Neural cell (in vitro differentiated cells): Measurements from ENCODE around the gene RAB40C. TPM values are rescaled to one million over a fixed set of nuclear protein-coding genes. Genes with fewer than 3 reads are reported as not detected.

Experiments
- H2AFZ ChIP-seq: fragments of 200-600, 300-800 bp; sonication (generic), shearing (Covaris generic); 2 replicates; pipeline ENCODE4 v1.6.0; 2014; ENCODE audit warnings: low read depth, mild to moderate bottlenecking, antibody characterized with exemption, low read length, moderate library complexity
- H3F3A ChIP-seq: fragments of 200-600 bp; shearing (Covaris generic); 2 replicates; pipeline ENCODE4 v1.6.1; 2016; ENCODE audit warnings: mild to moderate bottlenecking, moderate library complexity, mixed read lengths, antibody characterized with exemption, low read length; ENCODE audit not compliant: insufficient read depth, poor library complexity, severe bottlenecking
- H3K27ac ChIP-seq: fragments of 200-600, 300-800 bp; sonication (generic), shearing (Covaris generic); 2 replicates; pipeline ENCODE4 v1.5.1; 2014; ENCODE audit warnings: mild to moderate bottlenecking, low read length, moderate library complexity
- H3K27me3 ChIP-seq: fragments of 300-800, 200-600 bp; sonication (generic), shearing (Covaris generic); 2 replicates; pipeline ENCODE4 v1.6.0; 2014; ENCODE audit warnings: mild to moderate bottlenecking, low read depth, low read length, moderate library complexity; ENCODE audit not compliant: insufficient read depth
- H3K36me3 ChIP-seq: fragments of 300-800, 200-600 bp; sonication (generic), shearing (Covaris generic); 2 replicates; pipeline ENCODE4 v1.5.1; 2014; ENCODE audit warnings: mild to moderate bottlenecking, antibody characterized with exemption, low read length, moderate library complexity; ENCODE audit not compliant: insufficient read depth
- H3K4me2 ChIP-seq: fragments of 300-800, 200-600 bp; sonication (generic), shearing (Covaris generic); 2 replicates; pipeline ENCODE4 v1.6.0; 2014; ENCODE audit warnings: mild to moderate bottlenecking, low read length
- H3K4me3 ChIP-seq: fragments of 300-800, 200-600 bp; sonication (generic), shearing (Covaris generic); 2 replicates; pipeline ENCODE4 v1.5.1; 2014; ENCODE audit warnings: mild to moderate bottlenecking, low read length, moderate library complexity
- H3K79me2 ChIP-seq: fragments of 200-600 bp; shearing (Covaris generic); replicated peaks from 2 replicates; pipeline ENCODE4 v1.6.0; 2014; ENCODE audit warnings: mild to moderate bottlenecking, low read length, moderate library complexity; ENCODE audit not compliant: insufficient read depth
- H3K9ac ChIP-seq: fragments of 300-800, 200-600 bp; sonication (generic), shearing (Covaris generic); 2 replicates; pipeline ENCODE4 v1.6.1; 2016; ENCODE audit warnings: mild to moderate bottlenecking, low read length, mixed read lengths
- H3K9me2 ChIP-seq: fragments of 200-600 bp; shearing (Covaris generic); 2 replicates; pipeline ENCODE4 v1.6.1; 2016; ENCODE audit warnings: mild to moderate bottlenecking, low read length, mixed read lengths; ENCODE audit not compliant: insufficient read depth
- H3K9me3 ChIP-seq: fragments of 200-600, 300-800 bp; sonication (generic), shearing (Covaris generic); 2 replicates; pipeline ENCODE4 v1.6.1; 2016; ENCODE audit warnings: mild to moderate bottlenecking, mixed run types, low read length, moderate library complexity, mixed read lengths
- H4K20me1 ChIP-seq: fragments of 200-600 bp; shearing (Covaris generic); 2 replicates; pipeline ENCODE4 v1.6.1; 2016; ENCODE audit warnings: mild to moderate bottlenecking, mixed run types; ENCODE audit not compliant: insufficient read depth
- EP300 ChIP-seq: fragments of 450-650 bp; conservative IDR thresholded peaks from 2 replicates; pipeline ENCODE4 v1.6.1; 2014; ENCODE audit warnings: antibody characterized with exemption, mild to moderate bottlenecking, moderate library complexity; ENCODE audit not compliant: poor library complexity, severe bottlenecking
- EZH2 ChIP-seq: fragments of 200-600, 300-800 bp; shearing (Covaris generic), sonication (generic); IDR thresholded peaks from 2 replicates; pipeline ENCODE4 v1.6.1; 2014; ENCODE audit warnings: antibody characterized with exemption, low read length, borderline replicate concordance, mild to moderate bottlenecking; ENCODE audit not compliant: insufficient read depth, poor library complexity, severe bottlenecking
- MXI1 ChIP-seq: fragments of 450-650 bp; conservative IDR thresholded peaks from 2 replicates; pipeline ENCODE4 v1.6.1; 2014; ENCODE audit warnings: antibody characterized with exemption, mild to moderate bottlenecking; ENCODE audit not compliant: poor library complexity, severe bottlenecking
- POLR2AphosphoS5 ChIP-seq: IDR thresholded peaks from 2 replicates; pipeline ENCODE4 v1.6.1; 2012
- RAD21 ChIP-seq: fragments of 450-650 bp; conservative IDR thresholded peaks from 2 replicates; pipeline ENCODE4 v1.6.1; 2014; ENCODE audit warnings: antibody characterized with exemption, mild to moderate bottlenecking, moderate library complexity
- SMC3 ChIP-seq: fragments of 450-650 bp; conservative IDR thresholded peaks from 2 replicates; pipeline ENCODE4 v1.6.1; 2014; ENCODE audit warnings: antibody characterized with exemption, mild to moderate bottlenecking, moderate library complexity; ENCODE audit not compliant: poor library complexity
- TAF1 ChIP-seq: IDR thresholded peaks from 2 replicates; pipeline ENCODE4 v1.6.1; 2012; ENCODE audit warnings: low read depth
- polyA plus RNA-seq: library from polyadenylated mRNA; depleted of rRNA; stranded (reverse); fragments of >200 nt; gene quantifications from 2 replicates; pipeline ENCODE4 v1.2.3, GENCODE V29; 2014
- TF ChIP-seq, protein P1 (sequence below): fragments of 450-650 bp; IDR thresholded peaks from 2 replicates; pipeline ENCODE4 v1.5.1; 2014; ENCODE audit warnings: antibody characterized with exemption, mild to moderate bottlenecking, moderate library complexity; ENCODE audit not compliant: poor library complexity, severe bottlenecking
- TF ChIP-seq, protein P2 (sequence below): IDR thresholded peaks from 2 replicates; pipeline ENCODE4 v1.6.1; 2012; ENCODE audit warnings: borderline replicate concordance

Gene RAB40C
- polyA plus RNA-seq, 1 donor from 2014 or later: 40.7 TPM

DNA sequence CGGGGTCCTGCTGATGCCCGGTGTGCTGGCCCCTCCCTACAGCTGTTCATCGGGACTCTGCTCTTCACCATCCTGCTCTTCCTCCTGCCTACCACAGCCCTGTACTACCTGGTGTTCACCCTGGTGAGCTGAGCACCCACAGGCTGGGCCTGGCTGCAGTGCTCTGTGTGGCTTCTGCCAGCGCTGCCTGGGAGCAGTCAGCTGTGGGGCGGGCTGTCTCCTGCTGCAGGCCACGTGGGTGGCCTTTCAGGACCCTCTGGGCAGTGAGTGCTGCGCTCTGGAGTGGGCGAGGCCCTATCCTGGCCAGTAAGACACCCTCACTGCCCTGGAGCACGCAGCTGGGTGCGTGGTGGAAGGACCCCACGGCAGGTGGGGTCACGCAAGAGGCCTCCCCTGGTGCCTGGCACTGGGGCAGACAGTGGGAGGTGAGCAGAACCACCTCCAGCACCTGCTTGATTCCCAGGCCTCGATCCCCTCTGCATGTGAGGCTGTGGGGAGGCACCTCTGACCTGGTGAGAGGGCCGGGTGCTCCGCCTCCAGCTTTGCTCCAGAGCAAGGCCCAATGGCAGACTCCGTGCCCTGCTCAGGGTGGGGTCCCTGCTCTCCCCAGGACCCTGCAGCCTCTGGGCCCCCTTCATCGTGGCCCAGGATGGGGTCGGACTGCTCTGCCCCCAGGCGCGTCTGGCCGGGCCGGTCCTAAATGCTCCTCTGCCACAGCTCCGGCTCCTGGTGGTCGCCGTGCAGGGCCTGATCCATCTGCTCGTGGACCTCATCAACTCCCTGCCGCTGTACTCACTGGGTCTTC is 9.5 kb upstream of the RAB40C start:
- H2AFZ ChIP-seq: no peak overlapping the region
- no peaks in the 10 kb centered on the region for H4K20me1 ChIP-seq
- H3K27me3 ChIP-seq: no peaks in the 10 kb centered on the region
- TF ChIP-seq MXI1: no peak
- TF ChIP-seq TAF1: no peak
- TF ChIP-seq, protein P1, sequence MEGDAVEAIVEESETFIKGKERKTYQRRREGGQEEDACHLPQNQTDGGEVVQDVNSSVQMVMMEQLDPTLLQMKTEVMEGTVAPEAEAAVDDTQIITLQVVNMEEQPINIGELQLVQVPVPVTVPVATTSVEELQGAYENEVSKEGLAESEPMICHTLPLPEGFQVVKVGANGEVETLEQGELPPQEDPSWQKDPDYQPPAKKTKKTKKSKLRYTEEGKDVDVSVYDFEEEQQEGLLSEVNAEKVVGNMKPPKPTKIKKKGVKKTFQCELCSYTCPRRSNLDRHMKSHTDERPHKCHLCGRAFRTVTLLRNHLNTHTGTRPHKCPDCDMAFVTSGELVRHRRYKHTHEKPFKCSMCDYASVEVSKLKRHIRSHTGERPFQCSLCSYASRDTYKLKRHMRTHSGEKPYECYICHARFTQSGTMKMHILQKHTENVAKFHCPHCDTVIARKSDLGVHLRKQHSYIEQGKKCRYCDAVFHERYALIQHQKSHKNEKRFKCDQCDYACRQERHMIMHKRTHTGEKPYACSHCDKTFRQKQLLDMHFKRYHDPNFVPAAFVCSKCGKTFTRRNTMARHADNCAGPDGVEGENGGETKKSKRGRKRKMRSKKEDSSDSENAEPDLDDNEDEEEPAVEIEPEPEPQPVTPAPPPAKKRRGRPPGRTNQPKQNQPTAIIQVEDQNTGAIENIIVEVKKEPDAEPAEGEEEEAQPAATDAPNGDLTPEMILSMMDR: no peak
- no peak for TF ChIP-seq EZH2
- TF ChIP-seq SMC3: no peak
- no peak for TF ChIP-seq POLR2AphosphoS5
- TF ChIP-seq RAD21: no peak
- TF ChIP-seq EP300: no peak
- TF ChIP-seq, protein P2, sequence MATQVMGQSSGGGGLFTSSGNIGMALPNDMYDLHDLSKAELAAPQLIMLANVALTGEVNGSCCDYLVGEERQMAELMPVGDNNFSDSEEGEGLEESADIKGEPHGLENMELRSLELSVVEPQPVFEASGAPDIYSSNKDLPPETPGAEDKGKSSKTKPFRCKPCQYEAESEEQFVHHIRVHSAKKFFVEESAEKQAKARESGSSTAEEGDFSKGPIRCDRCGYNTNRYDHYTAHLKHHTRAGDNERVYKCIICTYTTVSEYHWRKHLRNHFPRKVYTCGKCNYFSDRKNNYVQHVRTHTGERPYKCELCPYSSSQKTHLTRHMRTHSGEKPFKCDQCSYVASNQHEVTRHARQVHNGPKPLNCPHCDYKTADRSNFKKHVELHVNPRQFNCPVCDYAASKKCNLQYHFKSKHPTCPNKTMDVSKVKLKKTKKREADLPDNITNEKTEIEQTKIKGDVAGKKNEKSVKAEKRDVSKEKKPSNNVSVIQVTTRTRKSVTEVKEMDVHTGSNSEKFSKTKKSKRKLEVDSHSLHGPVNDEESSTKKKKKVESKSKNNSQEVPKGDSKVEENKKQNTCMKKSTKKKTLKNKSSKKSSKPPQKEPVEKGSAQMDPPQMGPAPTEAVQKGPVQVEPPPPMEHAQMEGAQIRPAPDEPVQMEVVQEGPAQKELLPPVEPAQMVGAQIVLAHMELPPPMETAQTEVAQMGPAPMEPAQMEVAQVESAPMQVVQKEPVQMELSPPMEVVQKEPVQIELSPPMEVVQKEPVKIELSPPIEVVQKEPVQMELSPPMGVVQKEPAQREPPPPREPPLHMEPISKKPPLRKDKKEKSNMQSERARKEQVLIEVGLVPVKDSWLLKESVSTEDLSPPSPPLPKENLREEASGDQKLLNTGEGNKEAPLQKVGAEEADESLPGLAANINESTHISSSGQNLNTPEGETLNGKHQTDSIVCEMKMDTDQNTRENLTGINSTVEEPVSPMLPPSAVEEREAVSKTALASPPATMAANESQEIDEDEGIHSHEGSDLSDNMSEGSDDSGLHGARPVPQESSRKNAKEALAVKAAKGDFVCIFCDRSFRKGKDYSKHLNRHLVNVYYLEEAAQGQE: no peak
- no peaks in the 10 kb centered on the region for H3K36me3 ChIP-seq
- H3K4me2 ChIP-seq: no peak overlapping the region
- H3K27ac ChIP-seq: no peak overlapping the region
- H3K9me2 ChIP-seq: no peaks in the 10 kb centered on the region
- no peak overlapping the region for H3K4me3 ChIP-seq
- no peak overlapping the region for H3K9ac ChIP-seq
- H3K9me3 ChIP-seq: no peaks in the 10 kb centered on the region
- H3F3A ChIP-seq: no peaks in the 10 kb centered on the region
- no peaks in the 10 kb centered on the region for H3K79me2 ChIP-seq

DNA sequence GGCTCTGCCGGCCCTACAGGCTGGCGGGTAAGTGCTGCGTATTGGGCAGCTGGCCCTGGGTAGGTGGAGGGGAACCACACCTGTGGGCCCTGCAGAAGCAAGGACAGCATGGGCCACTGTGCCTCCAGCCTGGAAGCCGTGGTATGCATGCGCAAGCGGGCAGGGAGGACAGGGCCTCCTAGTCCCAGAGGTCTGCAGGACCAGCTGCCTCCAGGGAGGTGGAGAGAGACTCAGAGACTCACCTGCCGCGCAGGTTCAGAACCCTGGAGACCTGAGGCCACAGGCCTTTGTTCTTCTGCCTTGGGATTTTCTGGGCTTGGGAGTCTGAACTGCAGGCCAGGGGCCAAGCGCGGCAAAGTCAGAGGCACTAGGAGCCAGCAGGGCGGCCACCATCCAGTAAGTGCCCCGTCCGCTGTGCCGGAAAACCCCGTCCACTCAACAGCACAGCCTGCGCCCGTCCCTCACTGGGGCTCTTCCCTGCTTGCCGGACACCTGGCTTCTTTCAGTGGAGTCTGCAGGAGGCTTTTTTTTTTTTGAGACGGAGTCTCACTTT is 8.8 kb upstream of the RAB40C start:
- Histone ChIP-seq H3K9ac (no peak overlapping the region), H3K27ac (no peak overlapping the region), H3K79me2 (no peaks in the 10 kb centered on the region), H4K20me1 (no peaks in the 10 kb centered on the region), H3K4me3 (no peak overlapping the region), H3K36me3 (no peaks in the 10 kb centered on the region), H3K4me2 (no peak overlapping the region), H3K9me3 (no peaks in the 10 kb centered on the region), H2AFZ (no peak overlapping the region), H3K9me2 (no peaks in the 10 kb centered on the region), H3K27me3 (no peaks in the 10 kb centered on the region), H3F3A (no peaks in the 10 kb centered on the region)
- no peak for TF ChIP-seq EP300
- TF ChIP-seq, protein P1: no peak
- no peak for TF ChIP-seq RAD21
- no peak for TF ChIP-seq TAF1
